ENCODE measurements around the gene CDH15.

The CDH15 gene

DNA sequence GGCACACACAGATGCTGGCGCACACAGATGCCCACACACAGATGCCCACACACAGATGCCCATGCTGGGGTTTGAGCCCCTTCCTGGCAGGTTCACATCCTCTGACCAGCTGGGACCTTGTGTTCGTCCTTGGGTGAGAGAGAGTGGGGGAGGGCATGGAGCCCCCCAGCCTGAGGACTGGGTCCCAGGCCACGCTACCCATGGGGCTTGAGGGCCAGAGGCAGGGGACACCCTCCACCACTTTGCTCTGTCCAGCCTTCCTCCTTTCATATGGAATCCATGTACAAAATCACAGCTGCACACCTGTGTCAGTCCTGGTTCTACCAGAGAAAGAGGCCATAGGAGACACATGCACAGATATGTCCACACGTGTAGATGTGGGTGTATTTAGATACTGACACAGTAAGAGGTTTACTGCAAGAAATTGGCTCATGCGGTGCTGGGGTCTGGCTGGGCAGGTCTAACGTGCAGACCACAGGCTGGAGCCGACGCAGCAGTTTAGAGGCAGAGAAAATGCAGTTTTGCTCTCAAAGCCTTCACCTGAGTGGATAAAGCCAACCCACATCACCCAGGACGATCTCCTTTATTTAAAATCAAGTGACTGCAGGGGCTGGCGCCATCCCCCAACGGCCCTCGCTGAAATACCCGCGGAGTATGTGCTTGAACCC, 17.9 kb downstream of the CDH15 start:
- DNase-seq: no peak

DNA sequence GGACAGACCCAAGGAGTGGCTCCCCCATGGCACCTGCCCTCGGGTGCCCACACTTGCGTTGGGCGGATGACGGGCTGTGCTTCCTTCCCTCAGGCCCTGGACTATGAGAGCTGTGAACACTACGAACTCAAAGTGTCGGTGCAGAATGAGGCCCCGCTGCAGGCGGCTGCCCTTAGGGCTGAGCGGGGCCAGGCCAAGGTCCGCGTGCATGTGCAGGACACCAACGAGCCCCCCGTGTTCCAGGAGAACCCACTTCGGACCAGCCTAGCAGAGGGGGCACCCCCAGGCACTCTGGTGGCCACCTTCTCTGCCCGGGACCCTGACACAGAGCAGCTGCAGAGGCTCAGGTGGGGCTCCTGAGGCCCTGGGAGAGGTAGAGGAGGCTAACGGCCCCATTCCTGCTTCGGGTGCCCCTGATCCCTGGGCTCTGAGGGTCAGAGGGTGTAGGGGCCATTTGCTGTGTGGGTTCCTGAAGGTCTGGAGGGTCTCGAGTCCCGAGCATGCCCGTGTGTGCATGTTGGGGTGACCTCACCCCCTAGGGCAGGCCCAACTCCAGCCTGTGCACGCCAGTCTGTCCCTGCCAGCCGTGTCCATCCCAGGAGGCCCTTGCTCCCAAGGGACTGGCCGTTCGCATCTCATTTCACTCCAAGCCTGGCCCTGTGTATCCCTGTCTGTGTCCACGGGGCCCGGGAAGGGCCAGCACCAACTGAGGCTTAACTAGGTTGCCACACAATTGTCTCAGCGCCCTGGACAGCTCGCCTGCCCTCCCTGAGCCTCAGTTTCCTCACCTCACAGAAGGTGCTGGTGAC, 18.8 kb downstream of the CDH15 start:
- no peak for DNase-seq

DNA sequence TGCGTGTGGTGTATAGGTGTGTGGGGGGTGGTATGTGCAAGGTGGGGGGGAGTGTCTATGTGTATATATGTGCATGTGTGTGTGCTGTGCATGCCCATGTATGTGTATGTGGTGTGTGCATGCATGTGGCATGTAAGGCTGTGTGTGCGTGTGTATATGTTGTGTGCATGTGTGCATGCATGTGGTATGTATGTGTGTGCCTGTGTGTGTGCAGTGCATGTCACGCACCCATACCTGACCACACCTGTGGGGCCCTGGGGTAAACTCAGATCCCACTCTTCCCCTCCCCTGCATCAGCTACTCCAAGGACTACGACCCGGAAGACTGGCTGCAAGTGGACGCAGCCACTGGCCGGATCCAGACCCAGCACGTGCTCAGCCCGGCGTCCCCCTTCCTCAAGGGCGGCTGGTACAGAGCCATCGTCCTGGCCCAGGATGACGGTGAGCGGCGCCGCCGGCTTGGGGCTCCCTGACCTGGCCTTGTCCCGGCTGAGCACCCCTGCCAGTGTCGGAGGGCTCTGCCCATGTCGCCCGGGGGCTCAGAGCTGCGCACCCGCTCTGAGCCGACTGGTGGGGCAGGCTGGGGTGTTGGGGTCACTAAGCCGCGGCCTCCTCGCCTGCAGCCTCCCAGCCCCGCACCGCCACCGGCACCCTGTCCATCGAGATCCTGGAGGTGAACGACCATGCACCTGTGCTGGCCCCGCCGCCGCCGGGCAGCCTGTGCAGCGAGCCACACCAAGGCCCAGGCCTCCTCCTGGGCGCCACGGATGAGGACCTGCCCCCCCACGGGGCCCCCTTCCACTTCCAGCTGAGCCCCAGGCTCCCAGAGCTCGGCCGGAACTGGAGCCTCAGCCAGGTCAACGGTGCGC, 19.7 kb downstream of the CDH15 start:
- no peak for DNase-seq

DNA sequence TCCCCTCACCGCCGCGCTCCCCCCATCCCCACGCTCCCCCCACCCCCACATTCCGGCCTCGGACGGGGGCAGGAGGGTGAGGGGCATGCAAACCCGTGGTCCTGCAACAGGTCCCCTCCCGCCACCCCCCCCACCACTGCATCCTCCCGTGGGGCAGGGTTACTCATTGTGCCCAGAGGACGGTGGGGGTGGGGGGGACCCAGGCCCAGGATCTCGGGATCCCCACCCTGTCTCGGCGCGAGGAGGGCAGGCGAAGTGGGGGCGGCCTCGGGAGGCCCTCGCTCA, 20.3 kb downstream of the CDH15 start:
- DNase-seq: no peak

DNA sequence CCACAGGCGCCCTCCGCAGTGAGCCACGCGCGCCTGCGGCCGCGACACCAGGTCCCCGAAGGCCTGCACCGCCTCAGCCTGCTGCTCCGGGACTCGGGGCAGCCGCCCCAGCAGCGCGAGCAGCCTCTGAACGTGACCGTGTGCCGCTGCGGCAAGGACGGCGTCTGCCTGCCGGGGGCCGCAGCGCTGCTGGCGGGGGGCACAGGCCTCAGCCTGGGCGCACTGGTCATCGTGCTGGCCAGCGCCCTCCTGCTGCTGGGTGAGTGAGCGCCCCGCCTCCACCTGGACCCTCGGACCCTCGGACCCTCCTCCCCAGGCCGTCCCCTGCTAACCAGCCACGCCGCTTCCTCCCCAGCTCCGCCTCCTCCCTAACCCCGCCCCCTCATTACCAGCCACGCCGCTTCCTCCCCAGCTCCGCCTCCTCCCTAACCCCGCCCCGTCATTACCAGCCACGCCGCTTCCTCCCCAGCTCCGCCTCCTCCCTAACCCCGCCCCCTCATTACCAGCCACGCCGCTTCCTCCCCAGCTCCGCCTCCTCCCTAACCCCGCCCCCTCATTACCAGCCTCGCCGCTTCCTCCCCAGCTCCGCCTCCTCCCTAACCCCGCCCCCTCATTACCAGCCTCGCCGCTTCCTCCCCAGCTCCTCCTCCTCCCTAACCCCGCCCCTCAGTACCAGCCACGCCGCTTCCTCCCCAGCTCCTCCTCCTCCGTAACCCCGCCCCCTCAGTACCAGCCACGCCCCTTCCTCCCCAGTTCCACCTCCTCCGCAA, 20.8 kb downstream of the CDH15 start:
- DNase-seq: peak; percentile 88

DNA sequence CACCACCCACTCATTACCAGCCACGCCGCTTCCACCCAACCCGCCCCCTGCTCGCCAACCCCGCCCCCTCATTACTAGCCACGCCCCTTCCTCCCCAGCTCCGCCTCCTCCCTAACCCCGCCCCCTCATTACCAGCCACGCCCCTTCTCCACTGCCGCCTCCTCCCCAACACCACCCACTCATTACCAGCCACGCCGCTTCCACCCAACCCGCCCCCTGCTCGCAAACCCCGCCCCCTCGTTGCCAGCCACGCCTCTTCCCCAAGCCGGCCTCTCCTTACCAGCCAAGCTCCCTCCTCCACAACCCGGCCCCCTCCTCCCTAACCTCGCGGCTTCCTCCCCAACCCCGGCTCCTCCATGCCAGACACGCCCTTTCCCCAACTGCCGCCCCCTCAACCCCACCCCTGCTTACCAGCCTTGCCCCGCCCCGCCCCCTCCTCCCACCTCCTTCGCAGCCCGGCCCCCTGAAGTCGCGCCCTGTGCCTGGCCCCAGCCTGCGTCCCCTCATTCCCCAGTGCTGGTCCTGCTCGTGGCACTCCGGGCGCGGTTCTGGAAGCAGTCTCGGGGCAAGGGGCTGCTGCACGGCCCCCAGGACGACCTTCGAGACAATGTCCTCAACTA, 21.5 kb downstream of the CDH15 start:
- DNase-seq: peak; percentile 68

DNA sequence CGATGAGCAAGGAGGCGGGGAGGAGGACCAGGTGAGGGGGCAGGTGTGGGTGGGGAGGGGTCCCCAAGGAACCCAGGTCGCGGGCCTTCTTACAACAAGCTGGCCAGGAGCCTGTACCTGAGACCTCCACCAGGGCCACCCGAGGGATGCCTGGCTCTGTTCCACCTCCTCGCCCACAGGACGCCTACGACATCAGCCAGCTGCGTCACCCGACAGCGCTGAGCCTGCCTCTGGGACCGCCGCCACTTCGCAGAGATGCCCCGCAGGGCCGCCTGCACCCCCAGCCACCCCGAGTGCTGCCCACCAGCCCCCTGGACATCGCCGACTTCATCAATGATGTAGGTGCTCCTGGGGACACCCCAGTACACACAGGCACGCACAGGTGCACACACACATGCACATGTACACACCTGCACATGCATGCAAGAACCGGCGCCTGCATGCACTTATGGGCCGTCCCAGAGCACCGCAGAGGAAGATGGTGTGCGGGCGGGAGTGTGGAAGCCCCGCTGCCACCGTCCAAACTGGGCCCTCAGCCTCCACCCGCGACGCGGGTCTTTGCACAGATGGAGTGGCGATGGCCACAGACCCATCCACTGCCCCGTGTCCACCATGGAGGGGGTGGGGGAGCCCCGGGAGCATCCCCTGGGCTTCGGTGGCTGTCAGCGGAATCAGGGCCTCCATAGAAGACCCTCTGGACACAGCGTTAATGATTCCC, 22.2 kb downstream of the CDH15 start:
- no peak for DNase-seq

DNA sequence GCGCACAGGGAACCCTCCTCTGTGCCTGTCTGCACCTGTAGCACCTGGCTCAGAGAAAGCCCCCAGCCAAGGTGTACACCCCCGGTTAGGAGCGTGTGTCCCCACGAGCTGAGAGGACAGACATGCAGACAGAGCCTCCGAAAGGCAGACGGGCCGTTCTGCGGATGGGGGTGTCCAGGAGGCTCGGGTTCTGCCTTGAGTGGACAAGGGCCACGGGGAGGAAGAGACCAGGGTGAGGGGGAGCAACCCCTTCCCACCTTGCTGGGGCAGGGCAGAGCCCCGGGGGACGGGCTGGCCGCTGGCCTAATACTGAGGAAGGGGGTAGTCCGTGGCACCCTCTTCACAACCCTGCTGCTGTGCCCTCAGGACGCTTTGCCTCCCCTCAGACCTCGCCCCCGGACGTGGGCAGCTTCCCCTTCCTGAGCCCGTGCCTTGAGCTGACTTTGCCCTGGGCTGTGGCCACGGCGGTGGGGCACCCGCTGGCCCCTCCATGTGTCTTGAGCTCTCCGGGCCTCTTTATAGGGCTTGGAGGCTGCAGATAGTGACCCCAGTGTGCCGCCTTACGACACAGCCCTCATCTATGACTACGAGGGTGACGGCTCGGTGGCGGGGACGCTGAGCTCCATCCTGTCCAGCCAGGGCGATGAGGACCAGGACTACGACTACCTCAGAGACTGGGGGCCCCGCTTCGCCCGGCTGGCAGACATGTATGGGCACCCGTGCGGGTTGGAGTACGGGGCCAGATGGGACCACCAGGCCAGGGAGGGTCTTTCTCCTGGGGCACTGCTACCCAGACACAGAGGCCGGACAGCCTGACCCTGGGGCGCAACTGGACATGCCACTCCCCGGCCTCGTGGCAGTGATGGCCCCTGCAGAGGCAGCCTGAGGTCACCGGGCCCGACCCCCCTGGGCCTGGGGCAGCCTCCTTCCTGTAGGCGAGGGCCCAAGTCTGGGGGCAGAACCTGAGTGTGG, 23.1 kb downstream of the CDH15 start:
- DNase-seq: no peak

DNA sequence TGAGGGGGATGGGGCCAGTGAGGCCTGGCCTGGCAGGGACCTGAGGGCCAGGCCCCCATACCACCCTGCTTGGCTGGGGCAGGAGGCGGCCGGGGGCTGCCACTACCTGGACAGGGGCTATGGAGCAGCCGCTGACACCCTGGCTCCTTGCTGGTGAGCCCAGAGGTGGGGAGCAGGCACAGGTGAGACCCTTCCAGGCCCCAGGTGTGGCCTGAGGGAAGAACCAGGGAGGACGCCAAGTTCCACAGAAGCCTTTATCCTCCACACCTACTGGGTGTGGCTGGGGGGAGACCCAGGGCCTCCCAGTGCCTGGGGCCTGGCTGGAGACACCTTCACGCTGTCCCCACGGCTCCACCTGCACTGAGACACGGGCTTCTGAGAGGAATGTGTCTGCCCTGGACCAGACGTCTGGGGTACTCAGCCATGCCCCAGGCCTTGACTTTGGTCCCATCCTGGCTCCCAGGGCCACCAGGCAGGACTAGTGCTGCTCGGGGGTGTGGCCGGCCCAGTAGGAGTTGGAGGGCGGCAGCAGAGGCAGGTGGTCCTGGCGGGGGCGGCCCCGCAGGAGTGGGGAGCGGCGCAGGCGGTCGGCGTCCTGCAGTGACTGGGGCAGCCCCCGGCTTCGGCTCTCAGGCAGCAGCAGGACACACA, 24.1 kb downstream of the CDH15 start:
- no peak for DNase-seq

DNA sequence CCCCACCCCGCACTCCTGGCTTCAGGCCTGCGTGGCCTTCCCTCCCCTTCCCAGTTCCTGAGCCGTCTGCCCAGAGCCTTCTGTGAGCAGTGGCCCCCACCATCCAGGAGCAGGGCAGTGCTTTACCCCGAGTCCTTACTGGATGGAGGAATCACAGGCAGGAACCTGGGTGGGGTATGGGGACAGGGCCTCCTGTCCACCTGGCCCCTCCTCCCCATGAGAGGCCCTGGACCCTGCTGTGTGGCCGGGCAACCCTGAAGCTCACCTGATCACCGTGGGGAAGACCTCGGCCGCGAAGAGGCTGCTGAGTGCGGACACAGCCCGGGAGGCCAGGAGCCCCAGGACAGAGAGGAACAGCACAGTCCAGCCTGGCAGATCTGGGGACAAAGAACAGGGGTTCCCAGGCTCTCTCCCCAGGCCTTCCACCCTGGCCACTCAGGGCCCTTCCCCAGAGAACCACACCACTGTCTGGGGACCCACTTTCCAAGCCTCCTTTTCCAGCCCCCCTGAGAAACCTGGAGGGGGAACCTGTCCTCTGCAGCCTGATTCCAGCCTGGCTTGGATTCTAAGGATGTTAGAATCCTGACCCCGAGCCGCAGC, 25.6 kb downstream of the CDH15 start:
- DNase-seq: no peak

DNA sequence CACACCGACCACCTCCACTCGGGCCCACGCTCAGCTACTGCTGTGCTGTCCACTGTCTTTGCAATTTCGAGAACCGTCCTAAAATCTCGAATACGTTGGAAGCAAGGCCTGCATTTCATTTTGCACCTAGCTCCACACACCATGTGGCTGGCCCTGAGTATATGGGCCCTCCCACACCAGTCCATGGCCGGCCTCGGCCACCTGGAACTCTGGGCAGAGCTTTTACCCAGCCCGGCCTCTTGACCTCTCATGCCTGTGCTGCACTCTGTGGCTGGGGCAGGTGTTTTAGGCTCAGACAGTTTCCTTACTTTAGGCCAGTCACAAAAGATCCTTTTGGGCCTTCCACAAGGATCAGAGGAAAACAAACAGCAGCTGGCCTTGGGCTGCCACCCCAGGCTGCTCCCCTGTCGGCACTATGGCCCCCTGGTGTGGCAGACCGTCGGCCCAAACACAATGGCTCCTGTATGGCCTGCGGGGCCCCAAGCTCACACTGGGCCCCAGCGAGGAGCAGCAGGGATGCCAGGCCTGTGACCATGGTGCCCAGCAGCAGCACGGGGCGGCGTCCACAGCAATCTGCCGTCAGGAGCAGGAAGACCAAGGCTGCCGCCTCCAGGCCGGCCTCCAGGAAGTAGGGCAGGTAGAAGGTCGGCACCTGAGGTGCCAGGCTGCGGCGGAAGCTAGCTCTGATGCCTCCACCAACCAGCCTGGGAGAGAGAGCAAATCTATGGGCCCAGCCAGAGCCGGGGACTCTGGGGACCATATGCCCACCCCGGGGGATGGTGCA, 26.3 kb downstream of the CDH15 start:
- no peak for DNase-seq

DNA sequence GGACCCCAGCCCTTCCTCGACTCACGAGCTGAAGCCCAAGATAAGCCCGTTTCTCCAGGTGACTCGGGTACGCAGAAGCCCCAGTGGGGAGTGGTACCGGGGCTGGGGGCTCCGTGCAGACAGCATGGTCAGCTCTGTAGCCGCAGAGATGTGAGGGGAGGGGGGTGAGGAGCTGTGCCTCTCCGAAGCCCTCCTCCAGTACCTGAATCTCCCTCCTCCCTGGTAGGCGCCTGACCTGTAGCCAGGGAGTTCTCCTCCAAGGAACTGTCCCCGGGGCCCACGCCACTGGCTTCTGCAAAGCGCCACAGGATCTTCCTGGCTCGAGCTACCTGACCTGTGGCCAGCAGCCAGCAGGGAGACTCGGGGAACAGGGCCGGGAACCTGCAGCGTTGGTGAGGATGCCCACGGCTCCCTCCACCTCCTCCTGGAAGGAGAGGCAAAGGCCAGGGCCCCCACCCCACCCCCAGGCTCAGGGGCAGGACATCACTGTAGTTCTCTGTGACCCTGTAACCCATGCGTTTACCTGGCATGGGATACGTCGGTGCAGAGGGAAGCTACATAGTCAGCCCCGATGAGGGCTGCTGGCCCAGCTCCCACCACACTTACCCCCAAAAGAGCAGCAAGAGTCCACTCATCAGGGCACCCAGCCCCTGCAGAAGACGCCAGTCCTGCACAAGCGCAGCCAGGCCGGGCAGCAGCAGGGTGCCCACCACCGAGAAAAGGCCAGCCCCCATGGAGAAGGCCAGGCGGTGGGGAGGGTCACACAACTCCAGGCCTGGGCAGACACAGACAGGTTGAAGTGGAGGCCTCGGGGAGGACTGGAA, 27.1 kb downstream of the CDH15 start:
- DNase-seq: no peak

DNA sequence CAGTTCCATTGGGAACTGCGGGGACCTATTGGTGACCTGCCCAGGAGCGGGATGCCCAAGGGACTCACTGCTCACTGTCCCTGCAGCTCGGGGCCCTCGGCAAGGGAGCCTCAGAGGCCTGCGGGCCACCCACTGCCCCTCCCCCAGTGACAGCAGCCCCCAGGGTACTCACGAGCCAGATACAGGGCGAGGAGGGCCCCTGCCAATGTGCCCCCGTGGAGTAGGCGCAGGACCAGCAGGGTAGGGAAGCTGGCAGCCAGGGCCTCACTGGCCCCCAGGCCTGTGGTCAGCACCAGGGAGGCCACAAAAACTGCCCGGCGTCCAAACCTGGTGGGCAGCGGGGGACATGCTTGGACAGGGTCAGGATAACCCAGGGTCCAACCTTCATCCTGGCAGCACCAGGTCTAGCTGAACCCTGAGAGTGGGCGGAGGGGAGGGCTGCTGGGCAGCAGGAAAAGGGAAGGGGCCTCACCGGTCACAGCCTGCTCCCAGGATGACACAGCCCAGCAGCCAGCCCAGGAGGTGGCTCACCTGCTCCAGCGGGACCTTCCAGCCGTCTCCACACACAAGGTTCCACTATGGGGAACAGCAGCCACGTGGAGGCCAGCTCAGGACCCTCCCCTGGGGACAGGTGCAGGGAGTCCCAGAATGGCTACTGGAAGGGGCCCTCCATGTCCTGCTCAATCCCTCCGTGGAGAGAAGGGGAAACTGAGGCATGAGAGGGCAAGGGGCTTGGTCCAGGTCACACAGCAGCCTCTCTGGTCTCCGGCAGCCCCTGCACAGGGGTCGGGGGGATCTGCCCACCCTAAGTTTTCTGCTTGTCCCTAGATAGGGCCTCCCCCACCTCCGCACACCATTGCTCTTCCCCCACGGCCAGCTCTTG, 27.9 kb downstream of the CDH15 start:
- DNase-seq: no peak

DNA sequence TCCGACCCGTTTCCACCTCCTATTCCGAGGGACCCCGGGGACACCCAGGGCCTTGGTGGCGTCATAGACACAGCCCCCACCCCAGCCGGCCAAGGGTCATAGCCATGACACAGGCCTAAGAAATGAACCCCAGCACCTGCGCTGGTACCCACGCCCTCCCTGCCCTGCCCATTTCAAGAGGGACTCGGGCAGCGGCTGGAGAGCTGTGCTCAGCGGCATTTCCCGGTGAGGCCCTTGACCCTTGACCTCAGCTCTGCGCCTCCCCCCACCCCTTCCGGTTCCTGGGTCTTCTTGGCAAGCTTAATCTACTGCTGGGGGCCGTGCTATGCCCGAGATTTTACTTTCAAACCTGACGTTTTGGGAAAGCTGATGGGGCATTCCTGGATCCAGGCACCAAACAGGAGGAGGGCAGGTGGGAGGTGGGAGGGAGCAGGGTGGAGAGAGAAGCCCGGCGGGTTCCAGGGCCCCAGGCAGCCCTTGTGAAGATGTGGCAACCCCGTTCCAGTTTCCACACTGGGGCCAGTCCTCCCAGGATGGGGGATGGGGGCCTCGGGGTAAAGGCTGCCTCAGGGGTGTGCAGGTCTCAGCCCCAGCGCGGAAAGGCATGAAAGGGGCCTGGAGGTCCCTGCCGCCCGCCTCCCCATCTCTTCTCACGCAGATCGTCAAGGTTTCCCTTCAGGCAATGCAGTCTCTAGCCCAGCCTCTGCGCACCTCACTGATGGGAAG, 28.7 kb downstream of the CDH15 start, which contains the start of gene SLC22A31:
TSS of gene SLC22A31 (minus strand) at position 414 of the 726 bp plus-strand sequence. CDS start at position 378, 36 bp downstream.
- no peak for DNase-seq

DNA sequence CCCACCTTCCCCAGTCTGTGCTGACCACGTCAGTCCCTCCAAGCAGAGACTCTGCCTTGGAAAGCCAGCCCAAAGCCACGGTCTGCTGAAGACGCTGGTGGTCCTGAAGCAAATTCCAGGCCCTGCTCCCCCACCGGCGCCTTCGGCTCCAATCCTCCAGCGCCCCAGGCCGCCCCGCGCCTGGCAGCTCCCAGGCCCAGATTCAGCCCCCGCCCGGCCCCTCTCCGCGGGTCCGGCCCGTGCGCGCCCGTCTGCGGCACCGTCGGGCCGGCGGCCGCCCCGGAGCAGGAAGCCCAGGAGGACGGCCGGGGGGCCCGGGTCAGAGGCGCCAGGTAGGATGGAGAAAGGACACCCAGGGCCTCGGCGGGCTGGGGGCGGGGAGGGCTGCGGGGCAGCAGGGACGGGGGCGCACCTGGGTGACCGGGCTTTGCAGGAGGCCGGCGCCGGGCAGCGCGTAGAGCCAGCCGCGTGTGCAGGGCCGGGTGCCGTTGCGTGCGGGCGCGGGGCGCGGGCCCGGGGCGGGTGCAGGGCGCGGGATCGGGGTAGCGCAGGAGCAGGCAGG, 29.4 kb downstream of the CDH15 start:
- DNase-seq: no peak
